GM23338 (cell line): ENCODE measurements around the gene HLA-DOB. TPM values are rescaled to one million over a fixed set of nuclear protein-coding genes. Genes with fewer than 3 reads are reported as not detected.

Experiments used
- ATAC-seq: fragments of 200-7000 bp; cut with Tn5 transposase; 3 replicates; pipeline ENCODE4 v1.9.1; 2020
- DNase-seq: peaks from one replicate; pipeline ENCODE4 v3.0.0-alpha.2; 2015; ENCODE audit warnings: low spot score
- H2AFZ ChIP-seq: fragments of 200-600 bp; sonication (generic); 2 replicates; pipeline ENCODE4 v1.8.0; 2016; ENCODE audit warnings: antibody characterized with exemption, mild to moderate bottlenecking, moderate library complexity
- H3F3A ChIP-seq: fragments of 200-600 bp; sonication (generic); replicated peaks from 2 replicates; pipeline ENCODE4 v1.8.0; 2017; ENCODE audit warnings: antibody characterized with exemption, mixed run types, low read depth
- H3K27ac ChIP-seq: fragments of 200-600 bp; sonication (generic); 2 replicates; pipeline ENCODE4 v1.6.1; 2016; ENCODE audit warnings: low read depth
- H3K27me3 ChIP-seq: fragments of 200-600 bp; sonication (generic); 2 replicates; pipeline ENCODE4 v1.8.0; 2016; ENCODE audit warnings: mild to moderate bottlenecking, mixed run types, moderate library complexity; ENCODE audit not compliant: insufficient read depth
- H3K36me3 ChIP-seq: fragments of 200-600 bp; sonication (generic); 2 replicates; pipeline ENCODE4 v1.8.0; 2016; ENCODE audit warnings: mild to moderate bottlenecking; ENCODE audit not compliant: insufficient read depth
- H3K4me1 ChIP-seq: fragments of 200-600 bp; sonication (generic); 2 replicates; pipeline ENCODE4 v1.8.0; 2016; ENCODE audit warnings: mild to moderate bottlenecking, moderate library complexity; ENCODE audit not compliant: insufficient read depth
- H3K4me2 ChIP-seq: fragments of 200-600 bp; sonication (generic); 2 replicates; pipeline ENCODE4 v1.7.1; 2017; ENCODE audit warnings: mixed run types
- H3K4me3 ChIP-seq: fragments of 200-600 bp; sonication (generic); 2 replicates; pipeline ENCODE4 v1.6.1; 2016; ENCODE audit warnings: mixed run types
- H3K79me2 ChIP-seq: fragments of 200-600 bp; sonication (generic); replicated peaks from 2 replicates; pipeline ENCODE4 v1.8.0; 2017; ENCODE audit warnings: mild to moderate bottlenecking; ENCODE audit not compliant: insufficient read depth
- H3K9me2 ChIP-seq: fragments of 200-600 bp; sonication (generic); 2 replicates; pipeline ENCODE4 v1.8.0; 2017; ENCODE audit not compliant: insufficient read depth
- H4K20me1 ChIP-seq: fragments of 200-600 bp; sonication (generic); replicated peaks from 2 replicates; pipeline ENCODE4 v1.8.0; 2017; ENCODE audit warnings: mild to moderate bottlenecking; ENCODE audit not compliant: insufficient read depth
- H3K27ac Mint-ChIP-seq: 2 replicates; pipeline ENCODE4 v1.8.0; 2020; ENCODE audit warnings: inconsistent platforms, mild to moderate bottlenecking, moderate library complexity, mixed read lengths
- H3K27me3 Mint-ChIP-seq: 3 replicates; pipeline ENCODE4 v1.8.0; 2022; ENCODE audit warnings: low read depth, mild to moderate bottlenecking, moderate library complexity, mixed read lengths, inconsistent platforms; ENCODE audit not compliant: insufficient read depth, poor library complexity
- H3K36me3 Mint-ChIP-seq: 3 replicates; pipeline ENCODE4 v1.8.0; 2021; ENCODE audit warnings: low read depth, mild to moderate bottlenecking, inconsistent platforms, moderate library complexity, mixed read lengths
- H3K4me1 Mint-ChIP-seq: 3 replicates; pipeline ENCODE4 v1.8.0; 2020; ENCODE audit warnings: mild to moderate bottlenecking, inconsistent platforms, mixed read lengths
- H3K4me3 Mint-ChIP-seq: 3 replicates; pipeline ENCODE4 v1.8.0; 2021; ENCODE audit warnings: moderate library complexity, mild to moderate bottlenecking, inconsistent platforms, mixed read lengths
- H3K9me3 Mint-ChIP-seq: 3 replicates; pipeline ENCODE4 v1.8.0; 2020; ENCODE audit warnings: moderate library complexity, mild to moderate bottlenecking, inconsistent platforms, mixed read lengths
- CREB1 ChIP-seq: fragments of 250-450 bp; sonication (Bioruptor Pico); IDR thresholded peaks from 2 replicates; pipeline ENCODE4 v1.5.0; 2020; ENCODE audit warnings: low read depth, mild to moderate bottlenecking, moderate library complexity
- EZH2 ChIP-seq: fragments of 200-600 bp; sonication (generic); IDR thresholded peaks from one replicate; pipeline ENCODE4 v1.8.0; 2017; ENCODE audit warnings: antibody characterized with exemption, mild to moderate bottlenecking, low read depth; ENCODE audit not compliant: unreplicated experiment
- EZH2phosphoT487 ChIP-seq: fragments of 200-600 bp; sonication (generic); IDR thresholded peaks from one replicate; pipeline ENCODE4 v1.8.1; 2018; ENCODE audit warnings: antibody characterized with exemption; ENCODE audit not compliant: unreplicated experiment
- JUNB ChIP-seq: IDR thresholded peaks from one replicate; pipeline ENCODE4 v1.6.1; 2016; ENCODE audit warnings: antibody characterized with exemption; ENCODE audit not compliant: unreplicated experiment
- NANOG ChIP-seq: IDR thresholded peaks from 2 replicates; pipeline ENCODE4 v1.6.1; 2016; ENCODE audit warnings: antibody characterized with exemption, borderline replicate concordance
- POLR2AphosphoS5 ChIP-seq: IDR thresholded peaks from 2 replicates; pipeline ENCODE4 v1.6.1; 2016; ENCODE audit warnings: antibody characterized with exemption, low read depth
- STAT1 ChIP-seq: IDR thresholded peaks from one replicate; pipeline ENCODE4 v1.6.1; 2016; ENCODE audit warnings: antibody characterized with exemption; ENCODE audit not compliant: unreplicated experiment
- ZNF114 ChIP-seq: fragments of 250-450 bp; sonication (Bioruptor Pico); IDR thresholded peaks from 2 replicates; pipeline ENCODE4 v1.5.0; 2020; ENCODE audit warnings: mild to moderate bottlenecking, moderate library complexity
- ZNF331 ChIP-seq: fragments of 250-450 bp; sonication (Bioruptor Pico); IDR thresholded peaks from 2 replicates; pipeline ENCODE4 v1.5.0; 2020; ENCODE audit warnings: low read depth, mild to moderate bottlenecking, moderate library complexity
- polyA plus RNA-seq: library from polyadenylated mRNA; unstranded; fragments of >200 nt; fragmentation: Nextera tagmentation; extraction: Ambion mirVana; gene quantifications from 2 replicates; pipeline ENCODE4 v1.2.1, GENCODE V29; 2016
- total RNA-seq: library from RNA; depleted of rRNA; stranded (reverse); fragments of >200 nt; shearing (Covaris generic); gene quantifications from 2 replicates; pipeline ENCODE4 v1.2.3, GENCODE V29; 2014
- TF ChIP-seq, protein P1 (sequence below): IDR thresholded peaks from one replicate; pipeline ENCODE4 v1.6.1; 2018; ENCODE audit warnings: antibody characterized with exemption; ENCODE audit not compliant: unreplicated experiment
- TF ChIP-seq, protein P2 (sequence below): IDR thresholded peaks from 2 replicates; pipeline ENCODE4 v1.6.1; 2016; ENCODE audit warnings: antibody characterized with exemption
- TF ChIP-seq, protein P3 (sequence below), 2 experiments: fragments of 200-600 bp in 1 of 2; sonication (generic) in 1 of 2; conservative IDR thresholded peaks; 2 replicates each; pipeline versions ENCODE4 v1.5.1 to v1.6.1; 2016 to 2017; ENCODE audit warnings: antibody characterized with exemption in 2 of 2, low read depth in 2 of 2, mild to moderate bottlenecking in 2 of 2, moderate library complexity in 1 of 2
- TF ChIP-seq, protein P4 (sequence below): fragments of 250-450 bp; sonication (Bioruptor Pico); IDR thresholded peaks from 2 replicates; pipeline ENCODE4 v1.5.0; 2020; ENCODE audit warnings: mild to moderate bottlenecking, moderate library complexity

Gene HLA-DOB
- total and polyA plus RNA-seq, 2 experiments from 2014 or later = not detected

DNA sequence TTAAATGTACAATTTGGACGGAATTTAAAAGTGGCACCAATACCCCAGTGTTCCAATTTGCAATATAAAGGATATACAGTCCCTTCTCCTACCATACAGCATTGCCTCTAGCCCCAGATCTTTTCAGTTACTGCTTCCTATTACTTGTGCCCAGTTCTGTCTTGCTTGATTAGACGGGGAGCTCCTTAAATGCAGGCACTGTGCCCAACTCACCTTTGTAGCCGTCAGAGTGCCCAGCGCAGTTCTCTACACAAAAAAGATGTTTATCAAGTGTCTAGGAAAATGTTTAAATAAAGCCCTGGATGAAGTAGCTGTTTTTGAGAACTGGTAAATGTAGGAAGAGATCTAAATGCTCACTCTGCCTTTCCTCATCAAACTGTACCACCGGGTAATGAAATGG is 14.1 kb upstream of the HLA-DOB start:
- TF ChIP-seq NANOG (no peak), POLR2AphosphoS5 (no peak), CREB1 (CRISPR knock-in tag) (no peak), EZH2 (no peak), ZNF114 (no peak), EZH2phosphoT487 (no peak), JUNB (no peak), STAT1 (no peak), ZNF331 (CRISPR knock-in tag) (no peak)
- TF ChIP-seq, protein P1, sequence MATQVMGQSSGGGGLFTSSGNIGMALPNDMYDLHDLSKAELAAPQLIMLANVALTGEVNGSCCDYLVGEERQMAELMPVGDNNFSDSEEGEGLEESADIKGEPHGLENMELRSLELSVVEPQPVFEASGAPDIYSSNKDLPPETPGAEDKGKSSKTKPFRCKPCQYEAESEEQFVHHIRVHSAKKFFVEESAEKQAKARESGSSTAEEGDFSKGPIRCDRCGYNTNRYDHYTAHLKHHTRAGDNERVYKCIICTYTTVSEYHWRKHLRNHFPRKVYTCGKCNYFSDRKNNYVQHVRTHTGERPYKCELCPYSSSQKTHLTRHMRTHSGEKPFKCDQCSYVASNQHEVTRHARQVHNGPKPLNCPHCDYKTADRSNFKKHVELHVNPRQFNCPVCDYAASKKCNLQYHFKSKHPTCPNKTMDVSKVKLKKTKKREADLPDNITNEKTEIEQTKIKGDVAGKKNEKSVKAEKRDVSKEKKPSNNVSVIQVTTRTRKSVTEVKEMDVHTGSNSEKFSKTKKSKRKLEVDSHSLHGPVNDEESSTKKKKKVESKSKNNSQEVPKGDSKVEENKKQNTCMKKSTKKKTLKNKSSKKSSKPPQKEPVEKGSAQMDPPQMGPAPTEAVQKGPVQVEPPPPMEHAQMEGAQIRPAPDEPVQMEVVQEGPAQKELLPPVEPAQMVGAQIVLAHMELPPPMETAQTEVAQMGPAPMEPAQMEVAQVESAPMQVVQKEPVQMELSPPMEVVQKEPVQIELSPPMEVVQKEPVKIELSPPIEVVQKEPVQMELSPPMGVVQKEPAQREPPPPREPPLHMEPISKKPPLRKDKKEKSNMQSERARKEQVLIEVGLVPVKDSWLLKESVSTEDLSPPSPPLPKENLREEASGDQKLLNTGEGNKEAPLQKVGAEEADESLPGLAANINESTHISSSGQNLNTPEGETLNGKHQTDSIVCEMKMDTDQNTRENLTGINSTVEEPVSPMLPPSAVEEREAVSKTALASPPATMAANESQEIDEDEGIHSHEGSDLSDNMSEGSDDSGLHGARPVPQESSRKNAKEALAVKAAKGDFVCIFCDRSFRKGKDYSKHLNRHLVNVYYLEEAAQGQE = no peak
- TF ChIP-seq, protein P2, sequence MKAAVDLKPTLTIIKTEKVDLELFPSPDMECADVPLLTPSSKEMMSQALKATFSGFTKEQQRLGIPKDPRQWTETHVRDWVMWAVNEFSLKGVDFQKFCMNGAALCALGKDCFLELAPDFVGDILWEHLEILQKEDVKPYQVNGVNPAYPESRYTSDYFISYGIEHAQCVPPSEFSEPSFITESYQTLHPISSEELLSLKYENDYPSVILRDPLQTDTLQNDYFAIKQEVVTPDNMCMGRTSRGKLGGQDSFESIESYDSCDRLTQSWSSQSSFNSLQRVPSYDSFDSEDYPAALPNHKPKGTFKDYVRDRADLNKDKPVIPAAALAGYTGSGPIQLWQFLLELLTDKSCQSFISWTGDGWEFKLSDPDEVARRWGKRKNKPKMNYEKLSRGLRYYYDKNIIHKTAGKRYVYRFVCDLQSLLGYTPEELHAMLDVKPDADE = no peak
- TF ChIP-seq, protein P3, sequence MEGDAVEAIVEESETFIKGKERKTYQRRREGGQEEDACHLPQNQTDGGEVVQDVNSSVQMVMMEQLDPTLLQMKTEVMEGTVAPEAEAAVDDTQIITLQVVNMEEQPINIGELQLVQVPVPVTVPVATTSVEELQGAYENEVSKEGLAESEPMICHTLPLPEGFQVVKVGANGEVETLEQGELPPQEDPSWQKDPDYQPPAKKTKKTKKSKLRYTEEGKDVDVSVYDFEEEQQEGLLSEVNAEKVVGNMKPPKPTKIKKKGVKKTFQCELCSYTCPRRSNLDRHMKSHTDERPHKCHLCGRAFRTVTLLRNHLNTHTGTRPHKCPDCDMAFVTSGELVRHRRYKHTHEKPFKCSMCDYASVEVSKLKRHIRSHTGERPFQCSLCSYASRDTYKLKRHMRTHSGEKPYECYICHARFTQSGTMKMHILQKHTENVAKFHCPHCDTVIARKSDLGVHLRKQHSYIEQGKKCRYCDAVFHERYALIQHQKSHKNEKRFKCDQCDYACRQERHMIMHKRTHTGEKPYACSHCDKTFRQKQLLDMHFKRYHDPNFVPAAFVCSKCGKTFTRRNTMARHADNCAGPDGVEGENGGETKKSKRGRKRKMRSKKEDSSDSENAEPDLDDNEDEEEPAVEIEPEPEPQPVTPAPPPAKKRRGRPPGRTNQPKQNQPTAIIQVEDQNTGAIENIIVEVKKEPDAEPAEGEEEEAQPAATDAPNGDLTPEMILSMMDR (conservative IDR thresholded peaks at IDR 0.05; ENCODE audit: low read depth in 2 of 2) = no peak
- TF ChIP-seq, protein P4, sequence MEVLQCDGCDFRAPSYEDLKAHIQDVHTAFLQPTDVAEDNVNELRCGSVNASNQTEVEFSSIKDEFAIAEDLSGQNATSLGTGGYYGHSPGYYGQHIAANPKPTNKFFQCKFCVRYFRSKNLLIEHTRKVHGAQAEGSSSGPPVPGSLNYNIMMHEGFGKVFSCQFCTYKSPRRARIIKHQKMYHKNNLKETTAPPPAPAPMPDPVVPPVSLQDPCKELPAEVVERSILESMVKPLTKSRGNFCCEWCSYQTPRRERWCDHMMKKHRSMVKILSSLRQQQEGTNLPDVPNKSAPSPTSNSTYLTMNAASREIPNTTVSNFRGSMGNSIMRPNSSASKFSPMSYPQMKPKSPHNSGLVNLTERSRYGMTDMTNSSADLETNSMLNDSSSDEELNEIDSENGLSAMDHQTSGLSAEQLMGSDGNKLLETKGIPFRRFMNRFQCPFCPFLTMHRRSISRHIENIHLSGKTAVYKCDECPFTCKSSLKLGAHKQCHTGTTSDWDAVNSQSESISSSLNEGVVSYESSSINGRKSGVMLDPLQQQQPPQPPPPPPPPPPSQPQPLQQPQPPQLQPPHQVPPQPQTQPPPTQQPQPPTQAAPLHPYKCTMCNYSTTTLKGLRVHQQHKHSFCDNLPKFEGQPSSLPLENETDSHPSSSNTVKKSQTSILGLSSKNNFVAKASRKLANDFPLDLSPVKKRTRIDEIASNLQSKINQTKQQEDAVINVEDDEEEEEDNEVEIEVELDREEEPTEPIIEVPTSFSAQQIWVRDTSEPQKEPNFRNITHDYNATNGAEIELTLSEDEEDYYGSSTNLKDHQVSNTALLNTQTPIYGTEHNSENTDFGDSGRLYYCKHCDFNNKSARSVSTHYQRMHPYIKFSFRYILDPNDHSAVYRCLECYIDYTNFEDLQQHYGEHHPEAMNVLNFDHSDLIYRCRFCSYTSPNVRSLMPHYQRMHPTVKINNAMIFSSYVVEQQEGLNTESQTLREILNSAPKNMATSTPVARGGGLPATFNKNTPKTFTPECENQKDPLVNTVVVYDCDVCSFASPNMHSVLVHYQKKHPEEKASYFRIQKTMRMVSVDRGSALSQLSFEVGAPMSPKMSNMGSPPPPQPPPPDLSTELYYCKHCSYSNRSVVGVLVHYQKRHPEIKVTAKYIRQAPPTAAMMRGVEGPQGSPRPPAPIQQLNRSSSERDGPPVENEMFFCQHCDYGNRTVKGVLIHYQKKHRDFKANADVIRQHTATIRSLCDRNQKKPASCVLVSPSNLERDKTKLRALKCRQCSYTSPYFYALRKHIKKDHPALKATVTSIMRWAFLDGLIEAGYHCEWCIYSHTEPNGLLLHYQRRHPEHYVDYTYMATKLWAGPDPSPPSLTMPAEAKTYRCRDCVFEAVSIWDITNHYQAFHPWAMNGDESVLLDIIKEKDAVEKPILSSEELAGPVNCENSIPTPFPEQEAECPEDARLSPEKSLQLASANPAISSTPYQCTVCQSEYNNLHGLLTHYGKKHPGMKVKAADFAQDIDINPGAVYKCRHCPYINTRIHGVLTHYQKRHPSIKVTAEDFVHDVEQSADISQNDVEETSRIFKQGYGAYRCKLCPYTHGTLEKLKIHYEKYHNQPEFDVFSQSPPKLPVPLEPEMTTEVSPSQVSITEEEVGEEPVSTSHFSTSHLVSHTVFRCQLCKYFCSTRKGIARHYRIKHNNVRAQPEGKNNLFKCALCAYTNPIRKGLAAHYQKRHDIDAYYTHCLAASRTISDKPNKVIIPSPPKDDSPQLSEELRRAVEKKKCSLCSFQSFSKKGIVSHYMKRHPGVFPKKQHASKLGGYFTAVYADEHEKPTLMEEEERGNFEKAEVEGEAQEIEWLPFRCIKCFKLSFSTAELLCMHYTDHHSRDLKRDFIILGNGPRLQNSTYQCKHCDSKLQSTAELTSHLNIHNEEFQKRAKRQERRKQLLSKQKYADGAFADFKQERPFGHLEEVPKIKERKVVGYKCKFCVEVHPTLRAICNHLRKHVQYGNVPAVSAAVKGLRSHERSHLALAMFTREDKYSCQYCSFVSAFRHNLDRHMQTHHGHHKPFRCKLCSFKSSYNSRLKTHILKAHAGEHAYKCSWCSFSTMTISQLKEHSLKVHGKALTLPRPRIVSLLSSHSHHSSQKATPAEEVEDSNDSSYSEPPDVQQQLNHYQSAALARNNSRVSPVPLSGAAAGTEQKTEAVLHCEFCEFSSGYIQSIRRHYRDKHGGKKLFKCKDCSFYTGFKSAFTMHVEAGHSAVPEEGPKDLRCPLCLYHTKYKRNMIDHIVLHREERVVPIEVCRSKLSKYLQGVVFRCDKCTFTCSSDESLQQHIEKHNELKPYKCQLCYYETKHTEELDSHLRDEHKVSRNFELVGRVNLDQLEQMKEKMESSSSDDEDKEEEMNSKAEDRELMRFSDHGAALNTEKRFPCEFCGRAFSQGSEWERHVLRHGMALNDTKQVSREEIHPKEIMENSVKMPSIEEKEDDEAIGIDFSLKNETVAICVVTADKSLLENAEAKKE = no peak

More for the DNA sequence above, 14.1 kb upstream of the HLA-DOB start:
- H3K36me3 ChIP-seq = 0 out of 2 replicates have a peak, but pooled peaks cover 3% of the 10 kb centered on the region
- no peaks in the 10 kb centered on the region for H3K79me2 ChIP-seq
- no peak for DNase-seq
- Mint-ChIP-seq H3K27me3 (no peaks in the 10 kb centered on the region), H3K27ac (no peak overlapping the region), H3K4me3 (no peak overlapping the region), H3K36me3 (peaks cover 9% of the 10 kb centered on the region; the same call in 2 of the 3 replicates), H3K4me1 (peaks cover 9% of the 10 kb centered on the region; the same call in 2 of the 3 replicates), H3K9me3 (no peaks in the 10 kb centered on the region)
- no peak overlapping the region for H2AFZ ChIP-seq
- no peaks in the 10 kb centered on the region for H3K9me2 ChIP-seq
- 0 out of 2 replicates have a peak, but pooled peaks cover 6% of the 10 kb centered on the region for H4K20me1 ChIP-seq
- no peak for ATAC-seq
- H3K4me3 ChIP-seq = no peak overlapping the region
- no peaks in the 10 kb centered on the region for H3K27me3 ChIP-seq
- H3K4me2 ChIP-seq = no peak overlapping the region
- no peak overlapping the region for H3K27ac ChIP-seq
- no peaks in the 10 kb centered on the region for H3F3A ChIP-seq
- H3K4me1 ChIP-seq = no peaks in the 10 kb centered on the region
